Stimulated activated effector memory CD8-positive, alpha-beta T cell treated with anti-CD3 and anti-CD28 coated beads, Interleukin-12 subunit alpha, Interleukin-12 subunit beta, amount 100 ng/mL, for 72 hours (primary cell): Measurements from ENCODE around the gene CEP57.
A peak's percentile ranks its signal among the peaks of the same experiment; 100 is the strongest.
"Not testable (repeated sequence)": the region's sequence is repeated elsewhere in the genome, so short reads cannot be mapped to it uniquely, and the experiment has no call there.

Source experiments
- ATAC-seq: fragments of 150-1000 bp; cut with Tn5 transposase; 2 replicates; pipeline ENCODE4 v1.10.0; 2021
- DNase-seq, 2 donors: peaks; one replicate each; pipeline ENCODE4 v3.0.0; 2021 to 2022; ENCODE audit warnings: low spot score in 2 of 2
- H3K27ac Mint-ChIP-seq: one replicate; pipeline ENCODE4 v1.8.0; 2022; ENCODE audit warnings: mild to moderate bottlenecking, mixed read lengths
- H3K36me3 Mint-ChIP-seq: one replicate; pipeline ENCODE4 v1.8.0; 2022; ENCODE audit warnings: mild to moderate bottlenecking, mixed read lengths
- H3K4me1 Mint-ChIP-seq: one replicate; pipeline ENCODE4 v1.8.0; 2022; ENCODE audit warnings: mixed read lengths
- H3K4me3 Mint-ChIP-seq: one replicate; pipeline ENCODE4 v1.8.0; 2022; ENCODE audit warnings: mild to moderate bottlenecking, mixed read lengths
- H3K9me3 Mint-ChIP-seq: one replicate; pipeline ENCODE4 v1.8.0; 2022; ENCODE audit warnings: mixed read lengths

The CEP57 gene

DNA sequence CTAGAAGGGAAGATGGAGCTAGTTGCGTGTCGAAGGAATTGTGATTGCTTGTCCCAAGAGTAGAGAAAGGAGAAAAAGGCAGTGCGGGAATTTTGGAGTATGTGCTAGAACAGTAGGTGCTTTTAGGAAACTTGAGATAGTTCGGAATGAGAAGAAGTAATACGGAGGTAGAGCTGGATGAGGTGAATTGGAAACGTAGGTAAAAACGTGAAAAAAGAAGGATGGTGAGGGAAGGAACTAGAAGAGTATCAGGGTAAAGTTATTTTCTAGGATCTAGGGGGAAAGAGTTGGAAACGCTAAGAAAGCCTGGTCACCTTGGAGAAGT is 1.4 kb downstream of the CEP57 start:
- DNase-seq = no peak
- peaks cover 60% of the 10 kb centered on the region for H3K36me3 Mint-ChIP-seq
- H3K27ac Mint-ChIP-seq = peak overlapping the region; percentile 100
- H3K4me3 Mint-ChIP-seq = peak overlapping the region; percentile 100
- peaks cover 43% of the 10 kb centered on the region for H3K4me1 Mint-ChIP-seq
- ATAC-seq = no peak
- H3K9me3 Mint-ChIP-seq = no peaks in the 10 kb centered on the region

DNA sequence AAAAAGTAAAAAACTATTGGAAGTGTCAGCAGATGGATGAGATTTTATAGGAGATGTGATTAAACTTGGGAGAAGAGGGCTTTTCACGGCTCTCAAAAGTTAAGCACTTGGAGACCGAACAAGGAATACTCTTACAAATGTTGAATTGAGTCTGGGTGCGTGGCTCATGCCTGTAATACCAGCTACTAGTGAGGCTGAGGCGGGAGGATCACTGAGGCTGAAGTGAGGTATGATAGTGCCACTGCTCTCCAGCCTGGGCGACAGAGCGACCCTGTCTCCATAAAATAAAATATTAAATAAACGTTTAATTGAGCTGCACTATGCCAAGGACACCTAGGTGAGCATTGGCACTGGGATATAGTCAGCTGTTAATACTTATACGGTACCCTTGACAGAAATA is 1.9 kb downstream of the CEP57 start:
- no peaks in the 10 kb centered on the region for H3K9me3 Mint-ChIP-seq
- peaks cover 55% of the 10 kb centered on the region for H3K36me3 Mint-ChIP-seq
- no peak overlapping the region for H3K27ac Mint-ChIP-seq
- DNase-seq = no peak
- H3K4me3 Mint-ChIP-seq = peak overlapping the region; percentile 100
- H3K4me1 Mint-ChIP-seq = peaks cover 43% of the 10 kb centered on the region
- no peak for ATAC-seq

DNA sequence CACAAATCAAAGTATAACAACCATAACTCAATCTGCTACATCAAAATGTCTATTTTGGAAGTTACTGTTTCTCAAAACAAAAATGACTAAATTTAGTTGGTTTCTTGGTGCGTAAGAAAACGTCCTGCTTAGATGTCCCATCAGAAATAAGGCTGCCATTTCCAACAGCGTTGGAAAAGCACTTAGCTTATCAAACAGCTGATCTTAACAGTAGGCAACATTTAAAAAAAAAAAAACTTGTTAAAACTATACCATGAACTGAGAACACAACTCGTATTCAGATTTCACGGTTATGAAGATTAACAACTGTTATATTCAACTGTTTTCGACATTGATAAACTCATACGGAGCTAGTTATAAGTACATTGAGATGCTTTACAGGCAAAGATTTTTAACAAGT is 2.4 kb downstream of the CEP57 start:
- H3K4me1 Mint-ChIP-seq = peaks cover 42% of the 10 kb centered on the region
- no peak overlapping the region for H3K4me3 Mint-ChIP-seq
- ATAC-seq = no peak
- H3K9me3 Mint-ChIP-seq = no peaks in the 10 kb centered on the region
- H3K27ac Mint-ChIP-seq = no peak overlapping the region
- DNase-seq = no peak
- peaks cover 50% of the 10 kb centered on the region for H3K36me3 Mint-ChIP-seq

DNA sequence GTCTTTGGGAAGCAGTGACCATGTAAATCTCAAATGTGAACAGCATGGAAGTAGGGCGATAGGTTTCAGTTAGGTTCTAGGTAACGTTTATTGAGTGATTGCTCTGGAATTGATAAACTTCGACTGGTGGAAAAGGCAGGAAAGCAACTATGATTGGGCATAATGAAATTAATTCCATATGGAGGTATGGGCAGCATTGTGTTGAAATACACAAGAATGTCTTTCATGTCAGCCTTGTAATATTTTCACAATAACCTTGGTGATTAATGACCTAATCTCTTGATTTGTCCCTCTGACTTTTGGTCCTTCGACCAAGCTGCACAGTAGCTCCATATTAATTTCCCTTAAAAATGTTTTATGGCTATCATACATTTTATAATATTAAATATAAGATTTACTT is 2.8 kb downstream of the CEP57 start:
- DNase-seq (no peak), ATAC-seq (no peak)
- H3K4me3 Mint-ChIP-seq = no peak overlapping the region
- peaks cover 38% of the 10 kb centered on the region for H3K4me1 Mint-ChIP-seq
- peaks cover 45% of the 10 kb centered on the region for H3K36me3 Mint-ChIP-seq
- no peaks in the 10 kb centered on the region for H3K9me3 Mint-ChIP-seq
- H3K27ac Mint-ChIP-seq = no peak overlapping the region

DNA sequence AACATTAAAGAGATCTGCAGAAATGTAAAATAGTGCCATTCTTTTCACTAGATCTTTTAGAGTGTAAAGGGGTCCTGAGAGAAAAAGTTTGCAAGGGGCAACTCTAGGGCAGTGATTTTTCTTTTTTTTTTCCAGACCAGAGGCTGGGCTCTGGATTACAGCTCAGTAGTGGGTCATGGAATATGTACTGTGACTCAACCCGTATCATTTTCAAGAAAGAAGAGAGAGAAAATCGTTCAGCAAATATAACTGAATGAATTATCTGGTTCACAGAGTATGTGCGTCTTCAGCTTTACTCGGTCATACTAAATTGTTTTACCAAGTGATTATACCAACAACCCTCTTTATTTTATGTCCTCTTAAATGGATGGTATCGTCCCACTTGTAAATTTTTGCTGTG is 3.8 kb downstream of the CEP57 start:
- Mint-ChIP-seq H3K36me3 (peaks cover 39% of the 10 kb centered on the region), H3K27ac (no peak overlapping the region), H3K4me3 (no peak overlapping the region), H3K9me3 (no peaks in the 10 kb centered on the region), H3K4me1 (peaks cover 34% of the 10 kb centered on the region)
- DNase-seq = no peak
- ATAC-seq = no peak

DNA sequence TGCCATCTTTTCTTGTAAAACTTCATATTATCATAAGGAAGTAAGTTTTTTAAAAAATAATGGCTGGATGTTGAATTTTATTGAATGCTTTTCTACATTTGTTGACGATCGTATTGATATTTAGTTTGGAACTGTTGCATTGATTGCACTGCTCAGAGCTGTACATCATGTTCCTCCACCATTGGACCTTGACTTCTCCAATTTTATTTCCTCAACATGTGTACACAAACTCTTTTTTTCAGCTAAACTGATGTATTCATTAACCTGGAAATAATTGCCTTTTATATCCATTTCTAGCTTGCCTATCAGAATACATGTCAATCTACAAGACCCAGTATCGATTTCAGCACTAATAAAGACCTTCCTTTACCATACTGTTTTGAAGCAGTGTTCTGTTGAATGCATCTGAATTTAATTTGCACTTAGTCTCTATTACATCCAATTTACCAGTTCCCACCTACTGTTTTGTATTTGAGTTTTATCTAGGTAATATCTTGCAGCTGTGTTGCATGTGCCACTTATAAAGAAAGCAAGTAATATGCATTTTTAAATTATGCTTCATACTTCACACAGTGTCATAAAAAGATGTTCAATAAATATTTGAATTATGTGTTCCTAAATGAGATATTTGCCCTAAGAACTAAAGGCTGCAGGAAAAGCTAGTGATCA is 5.5 kb downstream of the CEP57 start:
- H3K36me3 Mint-ChIP-seq = peaks cover 41% of the 10 kb centered on the region
- ATAC-seq (no peak), DNase-seq (no peak)
- H3K9me3 Mint-ChIP-seq = no peaks in the 10 kb centered on the region
- no peak overlapping the region for H3K27ac Mint-ChIP-seq
- no peak overlapping the region for H3K4me3 Mint-ChIP-seq
- peaks cover 34% of the 10 kb centered on the region for H3K4me1 Mint-ChIP-seq

DNA sequence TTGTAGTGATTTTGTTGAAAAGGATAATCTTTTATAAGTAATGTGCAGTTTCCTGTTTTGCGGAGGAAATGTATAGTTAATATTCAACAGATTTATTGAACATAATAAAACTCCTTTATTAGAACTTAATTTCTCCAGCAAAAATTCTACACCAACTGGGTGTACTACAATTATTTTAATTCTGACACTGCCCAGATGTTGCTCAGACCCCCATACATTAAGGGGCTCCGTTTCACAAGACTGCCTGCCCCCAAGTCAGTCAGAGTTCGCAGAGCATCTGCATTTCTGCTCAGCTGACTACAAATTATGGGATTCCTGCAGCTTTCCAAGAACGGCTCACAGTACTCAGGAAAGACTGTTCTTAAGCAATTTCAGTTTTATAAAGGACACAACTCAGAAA is 6.2 kb downstream of the CEP57 start:
- no peak for DNase-seq
- no peak overlapping the region for H3K4me3 Mint-ChIP-seq
- no peak overlapping the region for H3K27ac Mint-ChIP-seq
- no peaks in the 10 kb centered on the region for H3K9me3 Mint-ChIP-seq
- peaks cover 29% of the 10 kb centered on the region for H3K4me1 Mint-ChIP-seq
- ATAC-seq = no peak
- H3K36me3 Mint-ChIP-seq = peaks cover 41% of the 10 kb centered on the region

DNA sequence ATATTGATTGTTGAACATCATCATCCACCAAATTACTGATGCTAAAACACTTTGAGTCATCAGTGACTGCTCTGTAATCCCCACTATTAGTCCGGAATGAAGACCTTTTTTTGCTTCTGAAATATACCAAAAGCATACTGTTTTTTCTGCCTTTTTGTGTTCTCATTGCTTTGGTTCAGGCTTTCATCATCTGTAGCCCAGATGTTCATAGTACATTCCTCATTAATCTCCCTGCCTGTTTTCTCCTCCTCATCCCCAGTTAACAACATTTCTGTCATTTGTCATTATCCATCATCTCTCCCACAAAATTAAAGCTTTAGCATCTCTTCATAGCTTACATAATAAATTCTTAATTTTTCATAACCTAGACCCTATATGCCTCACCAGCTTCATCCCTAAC is 9.2 kb downstream of the CEP57 start:
- no peaks in the 10 kb centered on the region for H3K9me3 Mint-ChIP-seq
- no peak overlapping the region for H3K27ac Mint-ChIP-seq
- H3K4me3 Mint-ChIP-seq = no peak overlapping the region
- ATAC-seq (no peak), DNase-seq (no peak)
- peaks cover 4% of the 10 kb centered on the region for H3K4me1 Mint-ChIP-seq
- H3K36me3 Mint-ChIP-seq = peaks cover 68% of the 10 kb centered on the region

DNA sequence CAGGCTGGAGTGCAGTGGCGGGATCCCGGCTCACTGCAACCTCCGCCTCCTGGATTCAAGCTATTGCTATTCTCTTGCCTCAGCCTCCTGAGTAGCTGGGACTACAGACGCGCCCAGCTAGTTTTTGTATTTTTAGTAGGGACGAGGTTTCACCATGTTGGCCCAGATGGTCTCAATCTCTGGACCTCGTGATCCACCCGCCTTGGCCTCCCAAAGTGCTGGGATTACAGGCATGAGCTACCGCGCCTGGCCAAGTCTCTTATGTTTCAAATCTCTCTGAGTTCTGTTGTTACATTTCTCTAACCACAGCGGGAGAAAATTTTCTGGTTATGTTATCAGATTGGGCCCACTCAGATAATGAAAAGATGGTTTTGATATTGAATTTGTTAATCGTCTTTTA is 10.1 kb downstream of the CEP57 start:
- Mint-ChIP-seq H3K9me3 (no peaks in the 10 kb centered on the region), H3K4me3 (no peak overlapping the region), H3K4me1 (no peaks in the 10 kb centered on the region), H3K27ac (no peak overlapping the region), H3K36me3 (peaks cover 70% of the 10 kb centered on the region)
- ATAC-seq (no peak), DNase-seq (no peak)

DNA sequence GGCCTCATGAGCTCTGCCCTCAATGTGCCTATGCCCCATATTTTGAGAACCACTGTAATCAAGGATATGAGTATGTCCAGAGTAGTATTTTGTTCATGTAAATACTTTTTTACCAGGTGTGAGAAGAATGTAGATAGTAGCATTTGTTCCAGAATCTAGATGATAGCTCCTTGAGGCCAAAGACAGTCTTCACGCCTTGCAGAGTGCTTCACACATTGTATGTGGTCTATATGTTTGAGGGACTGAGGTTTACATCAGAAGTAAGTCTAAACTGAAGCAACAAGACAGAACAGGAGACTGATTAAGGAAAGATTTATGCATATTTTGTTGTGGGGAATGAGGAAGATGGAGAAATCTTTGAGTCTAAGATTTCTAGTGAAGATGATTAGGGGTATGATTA is 12.5 kb downstream of the CEP57 start:
- Mint-ChIP-seq H3K4me1 (no peaks in the 10 kb centered on the region), H3K27ac (no peak overlapping the region), H3K9me3 (no peaks in the 10 kb centered on the region), H3K36me3 (peaks cover 77% of the 10 kb centered on the region), H3K4me3 (no peak overlapping the region)
- no peak for ATAC-seq
- DNase-seq = no peak

DNA sequence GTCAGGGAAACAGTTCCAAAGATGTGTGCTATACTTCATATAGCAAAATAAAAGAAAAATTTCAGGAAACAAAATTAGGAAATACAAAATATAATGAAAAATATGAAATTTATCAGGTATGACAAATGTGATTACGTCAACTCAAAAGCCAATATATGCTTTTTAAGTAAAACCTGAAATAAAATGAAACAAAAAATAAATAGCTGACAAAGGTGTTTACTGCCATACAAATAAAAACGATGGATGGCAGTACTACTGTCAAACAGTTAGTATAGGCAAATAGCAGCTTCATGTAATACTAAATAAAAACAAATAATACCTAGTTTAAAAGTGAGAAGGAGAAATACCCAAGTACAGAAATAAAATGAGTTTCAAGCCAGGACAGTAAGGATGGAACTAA is 13.7 kb downstream of the CEP57 start:
- H3K36me3 Mint-ChIP-seq = peaks cover 75% of the 10 kb centered on the region
- no peak overlapping the region for H3K27ac Mint-ChIP-seq
- no peaks in the 10 kb centered on the region for H3K9me3 Mint-ChIP-seq
- no peak overlapping the region for H3K4me3 Mint-ChIP-seq
- ATAC-seq (no peak), DNase-seq (no peak)
- no peaks in the 10 kb centered on the region for H3K4me1 Mint-ChIP-seq

DNA sequence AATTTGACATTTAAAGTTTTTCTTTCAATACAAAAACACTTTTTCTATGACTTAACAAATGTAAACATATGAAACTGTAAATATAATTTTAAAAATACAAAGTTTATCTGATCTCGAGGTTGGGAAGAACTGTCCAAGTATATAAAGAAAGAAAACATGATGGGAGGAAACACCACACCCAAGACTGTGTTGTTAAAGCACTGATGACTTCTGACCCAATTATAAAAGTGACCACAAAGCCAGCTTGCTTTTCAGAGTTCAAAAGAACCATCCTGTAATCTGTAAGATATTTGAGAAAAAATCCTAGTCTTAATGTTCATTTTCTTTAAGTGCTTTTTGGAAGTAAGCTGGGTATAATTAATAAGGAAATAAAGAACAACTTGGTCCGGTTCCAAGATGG is 15.6 kb downstream of the CEP57 start:
- Mint-ChIP-seq H3K4me1 (no peaks in the 10 kb centered on the region), H3K9me3 (no peaks in the 10 kb centered on the region), H3K27ac (no peak overlapping the region), H3K4me3 (no peak overlapping the region), H3K36me3 (peaks cover 56% of the 10 kb centered on the region)
- ATAC-seq = no peak
- DNase-seq = no peak

DNA sequence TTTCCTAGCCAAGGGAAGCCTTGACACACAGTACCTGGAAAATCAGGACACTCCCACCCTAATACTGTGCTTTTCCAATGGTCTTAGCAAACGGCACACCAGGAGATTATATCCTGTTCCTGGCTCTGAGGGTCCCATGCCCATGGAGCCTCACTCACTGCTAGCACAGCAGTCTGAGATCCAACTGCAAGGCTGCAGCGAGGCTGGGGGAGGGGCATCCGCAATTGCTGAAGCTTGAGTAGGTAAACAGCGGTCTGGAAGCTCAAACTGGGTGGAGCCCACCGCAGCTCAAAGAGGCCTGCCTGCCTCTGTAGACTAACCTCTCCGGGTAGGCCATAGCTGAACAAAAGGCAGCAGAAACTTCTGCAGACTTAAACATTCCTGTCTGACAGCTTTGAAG is 16.2 kb downstream of the CEP57 start:
- peaks cover 50% of the 10 kb centered on the region for H3K36me3 Mint-ChIP-seq
- ATAC-seq, H3K9me3 Mint-ChIP-seq, H3K4me1 Mint-ChIP-seq, H3K27ac Mint-ChIP-seq, DNase-seq, H3K4me3 Mint-ChIP-seq: not testable (repeated sequence)

DNA sequence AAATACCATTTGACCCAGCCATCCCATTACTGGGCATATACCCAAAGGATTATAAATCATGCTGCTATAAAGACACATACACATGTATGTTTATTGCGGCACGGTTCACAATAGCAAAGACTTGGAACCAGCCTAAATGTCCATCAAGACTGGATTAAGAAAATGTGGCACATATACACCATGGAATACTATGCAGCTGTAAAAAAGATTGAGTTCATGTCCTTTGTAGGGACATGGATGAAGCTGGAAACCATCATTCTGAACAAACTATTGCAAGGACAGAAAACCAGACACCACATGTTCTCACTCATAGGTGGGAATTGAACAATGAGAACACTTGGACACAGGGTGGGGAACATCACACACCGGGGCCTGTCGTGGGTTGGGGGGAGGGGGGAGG is 20.8 kb downstream of the CEP57 start:
- DNase-seq, ATAC-seq, H3K4me1 Mint-ChIP-seq, H3K4me3 Mint-ChIP-seq, H3K9me3 Mint-ChIP-seq, H3K27ac Mint-ChIP-seq: not testable (repeated sequence)
- H3K36me3 Mint-ChIP-seq = peaks cover 46% of the 10 kb centered on the region

DNA sequence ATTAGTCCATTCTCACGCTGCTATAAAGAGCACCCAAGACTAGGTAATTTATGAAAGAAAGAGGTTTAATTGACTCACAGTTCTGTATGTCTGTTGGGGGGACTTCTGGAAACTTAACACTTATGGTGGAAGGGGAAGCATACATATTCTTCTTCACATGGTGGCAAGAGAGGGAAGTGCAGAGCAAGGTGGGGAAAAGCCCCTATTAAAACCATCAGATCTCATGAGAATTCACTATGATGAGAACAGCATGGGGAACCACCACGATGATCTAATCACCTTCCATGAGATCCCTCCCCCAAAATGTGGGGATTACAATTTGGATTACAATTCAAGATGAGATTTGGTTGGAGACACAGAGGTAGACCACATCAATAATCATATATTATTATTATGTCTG is 25.7 kb downstream of the CEP57 start:
- H3K36me3 Mint-ChIP-seq = peaks cover 80% of the 10 kb centered on the region
- no peak overlapping the region for H3K27ac Mint-ChIP-seq
- no peak for ATAC-seq
- H3K9me3 Mint-ChIP-seq = no peaks in the 10 kb centered on the region
- H3K4me1 Mint-ChIP-seq = peaks cover 6% of the 10 kb centered on the region
- no peak overlapping the region for H3K4me3 Mint-ChIP-seq
- DNase-seq = no peak

DNA sequence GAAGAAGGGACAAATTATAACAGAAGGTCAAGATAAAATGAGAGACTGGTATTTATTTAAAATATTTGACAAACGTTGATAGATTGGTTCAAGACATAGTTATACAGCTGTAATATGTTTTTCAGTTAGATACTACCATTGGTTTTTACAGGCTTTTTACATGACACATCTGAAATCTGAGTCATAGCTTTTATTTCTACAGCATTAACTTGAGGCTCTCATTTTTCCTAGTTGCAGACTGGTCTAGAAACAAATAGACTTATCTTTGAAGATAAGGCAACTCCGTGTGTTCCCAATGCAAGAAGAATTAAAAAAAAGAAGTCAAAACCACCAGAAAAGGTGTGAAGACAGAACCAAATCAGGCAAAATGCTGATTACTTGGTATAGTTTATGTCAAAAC is 31.3 kb downstream of the CEP57 start:
- Mint-ChIP-seq H3K27ac (peak overlapping the region; percentile 71), H3K4me3 (no peak overlapping the region), H3K9me3 (no peaks in the 10 kb centered on the region), H3K36me3 (peaks cover 95% of the 10 kb centered on the region), H3K4me1 (no peaks in the 10 kb centered on the region)
- no peak for DNase-seq
- no peak for ATAC-seq

DNA sequence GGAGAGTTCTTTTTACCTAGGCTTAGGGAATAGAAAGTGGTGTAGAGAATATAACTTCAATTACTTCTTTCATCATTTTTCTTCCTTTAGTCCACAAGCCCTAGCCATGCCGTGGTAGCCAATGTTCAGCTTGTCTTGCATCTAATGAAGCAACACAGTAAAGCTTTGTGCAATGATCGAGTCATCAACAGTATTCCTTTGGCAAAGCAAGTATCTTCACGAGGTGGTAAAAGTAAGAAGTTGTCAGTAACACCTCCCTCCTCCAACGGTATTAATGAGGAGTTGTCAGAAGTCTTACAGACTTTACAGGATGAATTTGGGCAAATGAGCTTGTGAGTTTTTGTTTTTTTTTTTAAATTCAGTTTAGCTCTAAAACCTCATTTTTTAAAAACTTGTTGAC is 37.4 kb downstream of the CEP57 start:
- peak overlapping the region; percentile 7 for H3K27ac Mint-ChIP-seq
- H3K36me3 Mint-ChIP-seq = peaks cover 94% of the 10 kb centered on the region
- H3K9me3 Mint-ChIP-seq = no peaks in the 10 kb centered on the region
- peaks cover 6% of the 10 kb centered on the region for H3K4me1 Mint-ChIP-seq
- no peak for ATAC-seq
- no peak overlapping the region for H3K4me3 Mint-ChIP-seq
- DNase-seq = no peak
